Heart left ventricle (tissue), 16 donors: Measurements from ENCODE around the gene DMWD. TPM values are rescaled to one million over a fixed set of nuclear protein-coding genes. Genes with fewer than 3 reads are reported as not detected.

ENCODE experiments used
- ATAC-seq, 4 donors: fragments of 200-7000 bp; cut with Tn5 transposase; one replicate each; pipeline ENCODE4 v1.9.1; 2020 to 2022; ENCODE audit warnings: moderate library complexity in 4 of 4, mild to moderate bottlenecking in 3 of 4, moderate number of reproducible peaks in 1 of 4
- DNase-seq, 5 donors: peaks; one replicate each; pipeline ENCODE4 v3.0.0-alpha.2; 2020
- H3K27ac ChIP-seq, 12 donors: fragments of 200-600 bp; sonication (generic) in 4 of 12; one replicate each; pipeline versions ENCODE4 v1.5.0 to v1.8.0; 2016 to 2022; ENCODE audit warnings: mild to moderate bottlenecking in 2 of 12
- H3K27me3 ChIP-seq, 9 donors: fragments of 200-600 bp; sonication (generic) in 2 of 9; one replicate each; pipeline versions ENCODE4 v1.5.1 to v1.8.0; 2016 to 2022; ENCODE audit warnings: mild to moderate bottlenecking in 3 of 9
- H3K36me3 ChIP-seq, 9 donors: fragments of 200-600 bp; sonication (generic) in 2 of 9; one replicate each; pipeline versions ENCODE4 v1.5.0 to v1.8.0; 2018 to 2022; ENCODE audit warnings: mild to moderate bottlenecking in 2 of 9
- H3K4me1 ChIP-seq, 12 donors: fragments of 200-600 bp; sonication (generic) in 4 of 12; one replicate each; pipeline versions ENCODE4 v1.5.0 to v1.8.0; 2016 to 2022; ENCODE audit warnings: mild to moderate bottlenecking in 3 of 12
- H3K4me3 ChIP-seq, 12 donors: fragments of 200-600 bp; sonication (generic) in 4 of 12; one replicate each; pipeline versions ENCODE4 v1.5.0 to v1.8.0; 2017 to 2022; ENCODE audit warnings: mild to moderate bottlenecking in 9 of 12, moderate library complexity in 4 of 12
- H3K9me3 ChIP-seq, 12 donors: fragments of 200-600 bp; sonication (generic) in 4 of 12; one replicate each; pipeline versions ENCODE4 v1.5.0 to v1.8.0; 2016 to 2022; ENCODE audit warnings: mild to moderate bottlenecking in 1 of 12
- CTCF ChIP-seq, 12 donors: fragments of 200-600 bp; sonication (generic) in 4 of 12; IDR thresholded peaks; one replicate each; pipeline versions ENCODE4 v1.5.0 to v1.8.0; 2018 to 2022; ENCODE audit warnings: antibody characterized with exemption in 12 of 12, mild to moderate bottlenecking in 5 of 12
- POLR2A ChIP-seq, 2 donors: fragments of 450-650 bp; IDR thresholded peaks; one replicate each; pipeline ENCODE4 v1.6.1; 2017; ENCODE audit warnings: antibody characterized with exemption in 2 of 2, mild to moderate bottlenecking in 2 of 2, moderate library complexity in 2 of 2
- WGBS, 4 donors: extraction: QIAGEN DNeasy Blood & Tissue Kit in 2 of 4; methylation state at CpG; one replicate each; pipeline versions ENCODE4 v1.1.5 to v1.1.7; 2013 to 2018; 5-methylcytosine and 5-hydroxymethylcytosine counted together
- intact Hi-C, 10 donors: fragments of 100-400 bp; cut with DNase I; formaldehyde crosslinking; loops; one replicate each; pipeline versions ENCODE4 v1.11.1 to v1.14.2; 2022
- polyA plus RNA-seq, 2 donors: library from polyadenylated mRNA; stranded (reverse); fragments of 200-250 nt; gene quantifications; one replicate each; pipeline ENCODE4 v1.2.3, GENCODE V29; 2013
- total RNA-seq, 9 donors: library from RNA; depleted of rRNA in 2 of 9; stranded (reverse); fragments of >200 nt in 2 of 9; fragmentation: NEBNext Ultra II Directional in 3 of 9; extraction: Animal tissue kit (Norgen Biotek cat#: 25700) in 3 of 9; gene quantifications; one replicate each; pipeline versions ENCODE4 v1.1.0 to v1.2.4, GENCODE V29; 2016 to 2023
- donor health status: ischemic (EF 13 %, LVEDD 7.1; RV severe dilation, severe dysfunction).
- donor health status: healthy with polysubstance abuse.
- donor health status: DM: no; HTN: yes; CAD: no.
- donor health status: DM: no; HTN: no; CAD: no.
- donor health status: ischemic (EF 25% LVEDD 6.9; RV normal size, moderate dysfunction).
- donor health status: ischemic (EF 25% LVEDD 5.7; RV mildly dilated, moderate dysfunction).
- donor health status: healthy.
- donor health status: DM: yes; HTN: yes; CAD: no.
- donor health status: ischemic (EF 35%, LVEDD 5.7; RV mildly dilated, moderate dysfunction).
- donor health status: nonischemic (EF 11% LVEDD 7.7; RV severe dilation, severe dysfunction).
- donor health status: DM: yes; HTN: yes; CAD: no.
- donor health status: PGD.
- donor health status: ischemic (EF 29% LVEDD 5.4; RV normal size, mild dysfunction).
- donor health status: nonischemic (EF 23%, LVEDD 6.1; RV moderate dilation, normal function).

Gene DMWD
- total and polyA plus RNA-seq, 11 donors: 41.8 to 109 (median 67.3) TPM

- peaks cover 0 to 56% (median 49%) of the 10 kb centered on the region in 9 donors for H3K36me3 ChIP-seq
- ATAC-seq (no peak), DNase-seq (peak in 1 of 5 donors; percentile 37)
- no peaks in the 10 kb centered on the region for H3K9me3 ChIP-seq
- 73 to 77% (median 74%) methylated on average over 18 to 20 of the region's 20 CpGs for WGBS, 4 donors
- H3K4me1 ChIP-seq: peaks cover 0 to 28% (median 5%) of the 10 kb centered on the region in 12 donors
- H3K27me3 ChIP-seq: peaks cover 0 to 8% (median 0%) of the 10 kb centered on the region in 9 donors
- intact Hi-C loops: no loop called here
- TF ChIP-seq CTCF (IDR thresholded peaks at IDR 0.05) (no peak), POLR2A (IDR thresholded peaks at IDR 0.05) (no peak)
- H3K27ac ChIP-seq: no peak overlapping the region
- no peak overlapping the region for H3K4me3 ChIP-seq
Measured at GRCh38 chr19:45820413-45821102, 27.9 kb upstream of the DMWD start.

- peaks cover 0 to 12% (median 0%) of the 10 kb centered on the region in 9 donors for H3K27me3 ChIP-seq
- H3K36me3 ChIP-seq: peaks cover 0 to 48% (median 41%) of the 10 kb centered on the region in 9 donors
- ATAC-seq: no peak
- H3K4me3 ChIP-seq: no peak overlapping the region
- peaks cover 0 to 34% (median 10%) of the 10 kb centered on the region in 12 donors for H3K4me1 ChIP-seq
- TF ChIP-seq CTCF (IDR thresholded peaks at IDR 0.05): no peak
- no peak for TF ChIP-seq POLR2A (IDR thresholded peaks at IDR 0.05)
- H3K27ac ChIP-seq: no peak overlapping the region
- DNase-seq: no peak
- no peaks in the 10 kb centered on the region for H3K9me3 ChIP-seq
- WGBS, 4 donors: 84 to 88% (median 86%) methylated on average over 6 of the region's 6 CpGs
- intact Hi-C loops: loop anchor here in 3 of 10 donors (5.0 kb wide), 1 partner anchor 63 kb away; no protein-coding TSS in a partner anchor
Measured at GRCh38 chr19:45819769-45820168, 27.1 kb upstream of the DMWD start.

DNA sequence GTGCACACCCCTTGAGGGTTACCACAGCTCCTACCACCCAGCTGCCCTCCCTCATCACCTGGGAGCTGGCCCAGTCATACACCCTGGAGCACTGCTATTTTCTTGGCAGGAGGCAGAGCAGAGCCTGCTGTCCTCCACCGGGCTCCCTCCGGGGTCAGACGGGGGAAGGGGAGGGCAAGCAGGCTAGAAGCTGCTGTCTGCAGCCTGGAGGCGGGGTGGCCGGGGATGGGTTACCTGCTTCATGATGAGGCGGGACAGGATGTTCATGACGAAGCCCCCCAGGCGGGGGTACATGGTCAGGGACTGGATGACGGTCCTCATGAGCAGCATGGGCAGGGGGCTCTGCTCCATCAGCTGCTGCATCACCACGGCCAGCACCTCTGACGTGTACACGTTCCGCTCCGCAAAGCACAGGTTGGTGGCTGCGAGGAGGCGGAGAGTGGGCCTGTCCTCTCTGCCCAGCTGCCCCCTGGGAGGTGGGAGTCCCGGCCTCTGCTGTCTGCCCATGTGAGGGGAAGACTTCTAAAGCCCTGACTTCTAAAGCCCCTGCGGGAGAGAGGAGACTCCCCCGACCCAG is 25.2 kb upstream of the DMWD start:
- peak in 2 of 4 donors; percentile 5 to 11 for ATAC-seq
- intact Hi-C loops: loop anchor here in 3 of 10 donors (5.0 kb wide), 1 partner anchor 64 kb away; no protein-coding TSS in a partner anchor
- 69 to 82% (median 79%) methylated on average over 5 to 19 of the region's 19 CpGs for WGBS, 4 donors
- H3K4me3 ChIP-seq: no peak overlapping the region
- H3K27me3 ChIP-seq: peaks cover 0 to 17% (median 0%) of the 10 kb centered on the region in 9 donors
- no peak for DNase-seq
- no peak overlapping the region for H3K27ac ChIP-seq
- peaks cover 0 to 33% (median 13%) of the 10 kb centered on the region in 12 donors for H3K4me1 ChIP-seq
- H3K36me3 ChIP-seq: peaks cover 0 to 29% (median 24%) of the 10 kb centered on the region in 9 donors
- TF ChIP-seq CTCF (IDR thresholded peaks at IDR 0.05): no peak
- no peak for TF ChIP-seq POLR2A (IDR thresholded peaks at IDR 0.05)
- H3K9me3 ChIP-seq: no peaks in the 10 kb centered on the region
